GM06990 (cell line): ENCODE measurements around the gene FGFRL1.

Experiments
- DNase-seq: peaks from one replicate; pipeline ENCODE4 v3.0.0-alpha.2; 2011; ENCODE audit not compliant: insufficient read length; ENCODE audit errors: extremely low read depth
- H3K27me3 ChIP-seq: replicated peaks from 2 replicates; pipeline ENCODE4 v1.6.0; 2011; ENCODE audit warnings: low read length; ENCODE audit not compliant: control insufficient read depth, insufficient read depth
- H3K36me3 ChIP-seq: 2 replicates; pipeline ENCODE4 v1.5.1; 2011; ENCODE audit warnings: low read length; ENCODE audit not compliant: control insufficient read depth, insufficient read depth
- H3K4me3 ChIP-seq: replicated peaks from 2 replicates; pipeline ENCODE4 v1.5.1; 2011; ENCODE audit warnings: low read depth, mild to moderate bottlenecking, control low read depth, low read length
- TF ChIP-seq, protein P1 (sequence below): IDR thresholded peaks from 2 replicates; pipeline ENCODE4 v1.5.1; 2011; ENCODE audit warnings: low read length, control low read depth, mild to moderate bottlenecking, inconsistent platforms; ENCODE audit not compliant: insufficient read depth, poor library complexity, severe bottlenecking

Gene FGFRL1

GRCh38 chr4:1058198-1058996 lies 47.0 kb downstream of the FGFRL1 start:
- H3K27me3 ChIP-seq: no peaks in the 10 kb centered on the region; the same call in 1 of the 2 replicates
- DNase-seq: no peak

GRCh38 chr4:1058997-1059665 lies 47.7 kb downstream of the FGFRL1 start:
- Histone ChIP-seq H3K36me3 (no peaks in the 10 kb centered on the region), H3K4me3 (no peak overlapping the region), H3K27me3 (no peaks in the 10 kb centered on the region; the same call in 1 of the 2 replicates)
- DNase-seq: no peak
- TF ChIP-seq, protein P1, sequence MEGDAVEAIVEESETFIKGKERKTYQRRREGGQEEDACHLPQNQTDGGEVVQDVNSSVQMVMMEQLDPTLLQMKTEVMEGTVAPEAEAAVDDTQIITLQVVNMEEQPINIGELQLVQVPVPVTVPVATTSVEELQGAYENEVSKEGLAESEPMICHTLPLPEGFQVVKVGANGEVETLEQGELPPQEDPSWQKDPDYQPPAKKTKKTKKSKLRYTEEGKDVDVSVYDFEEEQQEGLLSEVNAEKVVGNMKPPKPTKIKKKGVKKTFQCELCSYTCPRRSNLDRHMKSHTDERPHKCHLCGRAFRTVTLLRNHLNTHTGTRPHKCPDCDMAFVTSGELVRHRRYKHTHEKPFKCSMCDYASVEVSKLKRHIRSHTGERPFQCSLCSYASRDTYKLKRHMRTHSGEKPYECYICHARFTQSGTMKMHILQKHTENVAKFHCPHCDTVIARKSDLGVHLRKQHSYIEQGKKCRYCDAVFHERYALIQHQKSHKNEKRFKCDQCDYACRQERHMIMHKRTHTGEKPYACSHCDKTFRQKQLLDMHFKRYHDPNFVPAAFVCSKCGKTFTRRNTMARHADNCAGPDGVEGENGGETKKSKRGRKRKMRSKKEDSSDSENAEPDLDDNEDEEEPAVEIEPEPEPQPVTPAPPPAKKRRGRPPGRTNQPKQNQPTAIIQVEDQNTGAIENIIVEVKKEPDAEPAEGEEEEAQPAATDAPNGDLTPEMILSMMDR: no peak

More at GRCh38 chr4:1058198-1058996, 47.0 kb downstream of the FGFRL1 start:
- TF ChIP-seq, protein P1: no peak
- no peaks in the 10 kb centered on the region for H3K36me3 ChIP-seq
- no peak overlapping the region for H3K4me3 ChIP-seq

GRCh38 chr4:1060121-1060520 lies 48.7 kb downstream of the FGFRL1 start:
- TF ChIP-seq, protein P1: no peak
- no peaks in the 10 kb centered on the region; the same call in 1 of the 2 replicates for H3K27me3 ChIP-seq
- no peak for DNase-seq

GRCh38 chr4:1060621-1061020 lies 49.2 kb downstream of the FGFRL1 start:
- DNase-seq: no peak
- no peaks in the 10 kb centered on the region for H3K36me3 ChIP-seq
- TF ChIP-seq, protein P1: no peak
- H3K27me3 ChIP-seq: no peaks in the 10 kb centered on the region; the same call in 1 of the 2 replicates
- no peak overlapping the region for H3K4me3 ChIP-seq

More at GRCh38 chr4:1060121-1060520, 48.7 kb downstream of the FGFRL1 start:
- Histone ChIP-seq H3K4me3 (no peak overlapping the region), H3K36me3 (no peaks in the 10 kb centered on the region)

- no peaks in the 10 kb centered on the region for H3K36me3 ChIP-seq
- no peak overlapping the region for H3K4me3 ChIP-seq
- DNase-seq: no peak
- H3K27me3 ChIP-seq: no peaks in the 10 kb centered on the region; the same call in 1 of the 2 replicates
- TF ChIP-seq, protein P1: no peak
Measured at GRCh38 chr4:1061056-1061700, 49.8 kb downstream of the FGFRL1 start.
